HG03575 (cell line): Measurements from ENCODE around the gene AZU1.
"Not testable (repeated sequence)": the region's sequence is repeated elsewhere in the genome, so short reads cannot be mapped to it uniquely, and the experiment has no call there.

Experiments
- ATAC-seq: cut with Tn5 transposase; IDR thresholded peaks from one replicate; pipeline ENCODE4 v1.9.1; 2021; ENCODE audit not compliant: unreplicated experiment, insufficient number of reproducible peaks, low FRiP score; ENCODE audit errors: extremely low read depth

The AZU1 gene

GRCh38 chr19:850221-850978, 22.8 kb downstream of the AZU1 start:
- ATAC-seq = no peak

GRCh38 chr19:850979-851335, 23.3 kb downstream of the AZU1 start:
- no peak for ATAC-seq

- no peak for ATAC-seq
Observed at GRCh38 chr19:852136-853013, 24.7 kb downstream of the AZU1 start, which contains the start of gene ELANE. Gene ELANE (plus strand): TSS chr19:852303. CDS start chr19:852329, 26 bp downstream.

- no peak for ATAC-seq
Observed at GRCh38 chr19:853014-853585, 25.5 kb downstream of the AZU1 start.

GRCh38 chr19:853614-854220, 26.1 kb downstream of the AZU1 start:
- ATAC-seq = not testable (repeated sequence)

- no peak for ATAC-seq
Observed at GRCh38 chr19:854549-854948, 26.9 kb downstream of the AZU1 start.

- ATAC-seq = no peak
Observed at GRCh38 chr19:855142-855541, 27.5 kb downstream of the AZU1 start.

GRCh38 chr19:855566-856120, 28.0 kb downstream of the AZU1 start:
- no peak for ATAC-seq

- no peak for ATAC-seq
Observed at GRCh38 chr19:858284-858683, 30.6 kb downstream of the AZU1 start.

- ATAC-seq = no peak
Observed at GRCh38 chr19:858868-859843, 31.5 kb downstream of the AZU1 start, which contains the start of gene CFD. Gene CFD (plus strand): TSS chr19:859664. CDS start chr19:859690, 26 bp downstream.

- ATAC-seq = no peak
Observed at GRCh38 chr19:861141-861755, 33.6 kb downstream of the AZU1 start.

- no peak for ATAC-seq
Observed at GRCh38 chr19:861756-862580, 34.3 kb downstream of the AZU1 start.

GRCh38 chr19:862581-863314, 35.1 kb downstream of the AZU1 start:
- ATAC-seq = no peak

GRCh38 chr19:863315-863620, 35.6 kb downstream of the AZU1 start:
- no peak for ATAC-seq

- ATAC-seq = no peak
Observed at GRCh38 chr19:866769-867300, 39.2 kb downstream of the AZU1 start.

- no peak for ATAC-seq
Observed at GRCh38 chr19:867301-867793, 39.7 kb downstream of the AZU1 start.
